Measurements from ENCODE around the gene KRTAP5-7. TPM values are rescaled to one million over a fixed set of nuclear protein-coding genes. Genes with fewer than 3 reads are reported as not detected.

The KRTAP5-7 gene
- total RNA-seq, 1 experiment from 2014 or later = not detected

DNA sequence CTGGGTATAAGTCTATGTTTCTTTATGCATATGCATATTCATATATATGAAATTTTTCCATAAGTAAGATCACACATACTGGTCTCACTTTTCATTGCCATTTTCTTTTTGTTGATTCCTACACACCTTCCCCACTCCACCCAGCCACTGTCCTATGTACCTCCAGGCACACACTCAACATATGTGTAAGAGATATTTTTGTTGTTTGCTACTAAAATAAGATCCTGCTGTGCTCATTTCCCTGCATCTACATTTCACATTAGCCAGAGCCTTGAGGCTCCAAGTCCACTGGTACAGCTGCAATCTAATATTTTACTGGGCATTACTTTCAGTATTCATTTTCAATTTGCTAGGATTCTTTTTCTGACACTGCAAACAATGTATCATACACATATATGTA, 30.2 kb downstream of the KRTAP5-7 start:
- intact Hi-C loops (cut with micrococcal nuclease; ENCODE audit: unreplicated experiment) = no loop called here
- H3K36me3 ChIP-seq (ENCODE audit: low read depth) = no peaks in the 10 kb centered on the region
- ChIA-PET POLR2A (ENCODE audit: unreplicated experiment) (no interaction called here), CTCF (no interaction called here)
- no peaks in the 10 kb centered on the region for H3F3A ChIP-seq (ENCODE audit: insufficient read depth, low read depth)
- no TSS peak for BruUV-seq (replicated peaks)
- no peak for DNase-seq
- H3K4me3 ChIP-seq = no peak overlapping the region
- no peak overlapping the region for H3K27ac ChIP-seq
- no peak overlapping the region for H3K4me2 ChIP-seq
- H3K9me3 ChIP-seq (ENCODE audit: insufficient read depth, low read depth) = no peaks in the 10 kb centered on the region
- TF ChIP-seq CTCF (conservative IDR thresholded peaks at IDR 0.05) (no peak), EZH2 (IDR thresholded peaks at IDR 0.05; ENCODE audit: low read depth) (no peak)
- H3K27me3 ChIP-seq (ENCODE audit: insufficient read depth, low read depth) = peaks cover 7% of the 10 kb centered on the region; the same call in 1 of the 2 replicates
- H4K20me1 ChIP-seq (ENCODE audit: insufficient read depth) = no peaks in the 10 kb centered on the region
- H2AFZ ChIP-seq = no peak overlapping the region
- no peaks in the 10 kb centered on the region for H3K4me1 ChIP-seq (replicated peaks; ENCODE audit: insufficient read depth)
- H3K79me2 ChIP-seq (ENCODE audit: low read depth) = no peaks in the 10 kb centered on the region
- no peaks in the 10 kb centered on the region for H3K9me2 ChIP-seq (ENCODE audit: insufficient read depth)

DNA sequence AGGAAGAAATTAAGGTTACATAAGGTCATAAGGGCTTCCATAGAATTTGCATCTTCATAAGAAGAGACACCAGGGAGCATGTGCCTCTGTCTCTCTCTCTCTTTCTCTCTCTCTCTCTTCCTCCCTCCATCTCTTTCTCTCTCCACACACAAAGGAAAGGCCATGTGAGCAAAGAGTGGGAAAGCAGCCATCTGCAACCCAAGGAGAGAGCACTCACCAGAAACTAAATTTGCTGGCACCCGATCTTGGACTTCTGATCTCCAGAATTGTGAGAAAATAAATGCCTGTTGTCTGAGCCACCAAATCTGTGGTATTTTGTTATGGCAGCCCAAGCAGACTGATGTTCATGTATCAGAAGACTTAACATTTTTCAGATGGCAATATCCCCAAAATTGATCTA, 31.9 kb downstream of the KRTAP5-7 start:
- BruUV-seq (replicated peaks) = no TSS peak
- intact Hi-C loops (cut with micrococcal nuclease; ENCODE audit: unreplicated experiment) = no loop called here
- CTCF ChIA-PET = no interaction called here

DNA sequence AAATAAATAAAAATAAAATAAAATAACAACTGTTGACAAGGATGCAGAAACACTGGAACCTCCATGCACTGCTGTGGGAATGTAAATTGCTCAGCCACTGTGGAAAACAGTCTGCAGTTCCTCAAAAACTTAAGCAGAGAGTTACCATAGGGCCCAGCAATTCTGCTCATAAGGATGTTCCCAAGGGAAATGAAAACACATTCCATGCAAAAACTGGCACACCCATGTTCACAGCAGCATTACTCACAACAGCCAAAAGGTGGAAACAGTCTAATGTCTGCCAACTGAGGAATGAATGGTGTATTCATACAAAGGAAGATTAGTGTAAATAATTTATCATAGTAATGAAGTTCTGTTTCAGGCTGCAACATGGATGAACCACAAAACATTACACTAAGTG, 35.1 kb downstream of the KRTAP5-7 start:
- H3K79me2 ChIP-seq (ENCODE audit: low read depth) = no peaks in the 10 kb centered on the region
- H3K27ac ChIP-seq = no peak overlapping the region
- H3K4me1 ChIP-seq (replicated peaks; ENCODE audit: insufficient read depth) = peaks cover 7% of the 10 kb centered on the region; the same call in 1 of the 2 replicates
- H3K9me3 ChIP-seq (ENCODE audit: insufficient read depth, low read depth) = no peaks in the 10 kb centered on the region
- no peaks in the 10 kb centered on the region for H4K20me1 ChIP-seq (ENCODE audit: insufficient read depth)
- H3K4me2 ChIP-seq = no peak overlapping the region
- no peak overlapping the region for H2AFZ ChIP-seq
- ChIA-PET CTCF (no interaction called here), POLR2A (ENCODE audit: unreplicated experiment) (no interaction called here)
- no TSS peak for BruUV-seq (replicated peaks)
- intact Hi-C loops (cut with micrococcal nuclease; ENCODE audit: unreplicated experiment) = no loop called here
- DNase-seq = no peak
- H3F3A ChIP-seq (ENCODE audit: insufficient read depth, low read depth) = no peaks in the 10 kb centered on the region
- H3K9me2 ChIP-seq (ENCODE audit: insufficient read depth) = no peaks in the 10 kb centered on the region
- no peaks in the 10 kb centered on the region for H3K36me3 ChIP-seq (ENCODE audit: low read depth)
- H3K4me3 ChIP-seq = no peak overlapping the region
- H3K27me3 ChIP-seq (ENCODE audit: insufficient read depth, low read depth) = peaks cover 20% of the 10 kb centered on the region; the same call in 1 of the 2 replicates
- TF ChIP-seq CTCF (conservative IDR thresholded peaks at IDR 0.05) (no peak), EZH2 (IDR thresholded peaks at IDR 0.05; ENCODE audit: low read depth) (no peak)

More for the DNA sequence above, 31.9 kb downstream of the KRTAP5-7 start:
- TF ChIP-seq CTCF (conservative IDR thresholded peaks at IDR 0.05) (no peak), EZH2 (IDR thresholded peaks at IDR 0.05; ENCODE audit: low read depth) (no peak)
- Histone ChIP-seq H3K27ac (no peak overlapping the region), H3K36me3 (ENCODE audit: low read depth) (no peaks in the 10 kb centered on the region), H3F3A (ENCODE audit: insufficient read depth, low read depth) (no peaks in the 10 kb centered on the region), H4K20me1 (ENCODE audit: insufficient read depth) (no peaks in the 10 kb centered on the region), H3K9me3 (ENCODE audit: insufficient read depth, low read depth) (no peaks in the 10 kb centered on the region), H3K79me2 (ENCODE audit: low read depth) (no peaks in the 10 kb centered on the region), H3K27me3 (ENCODE audit: insufficient read depth, low read depth) (peaks cover 17% of the 10 kb centered on the region; the same call in 1 of the 2 replicates), H3K9me2 (ENCODE audit: insufficient read depth) (no peaks in the 10 kb centered on the region), H3K4me3 (no peak overlapping the region), H2AFZ (no peak overlapping the region), H3K4me2 (no peak overlapping the region), H3K4me1 (replicated peaks; ENCODE audit: insufficient read depth) (no peaks in the 10 kb centered on the region)
- POLR2A ChIA-PET (ENCODE audit: unreplicated experiment) = no interaction called here
- DNase-seq = no peak

Measured in PC-9 (cell line).